Retinal pigment epithelial cell (primary cell): ENCODE data around the gene ASIC5.

Source experiments
- DNase-seq: peaks from one replicate; pipeline ENCODE4 v3.0.0-alpha.2; 2010; ENCODE audit warnings: low read depth
- H3K4me3 ChIP-seq: 2 replicates; pipeline ENCODE4 v1.5.1; 2011; ENCODE audit warnings: mild to moderate bottlenecking, low read length, control low read depth, moderate library complexity
- TF ChIP-seq, protein P1 (sequence below): conservative IDR thresholded peaks from 2 replicates; pipeline ENCODE4 v1.5.1; 2011; ENCODE audit warnings: low read depth, low read length, control low read depth, inconsistent platforms

ASIC5 gene

GRCh38 chr4:155794589-155795236, 71.4 kb downstream of the ASIC5 start:
- TF ChIP-seq, protein P1, sequence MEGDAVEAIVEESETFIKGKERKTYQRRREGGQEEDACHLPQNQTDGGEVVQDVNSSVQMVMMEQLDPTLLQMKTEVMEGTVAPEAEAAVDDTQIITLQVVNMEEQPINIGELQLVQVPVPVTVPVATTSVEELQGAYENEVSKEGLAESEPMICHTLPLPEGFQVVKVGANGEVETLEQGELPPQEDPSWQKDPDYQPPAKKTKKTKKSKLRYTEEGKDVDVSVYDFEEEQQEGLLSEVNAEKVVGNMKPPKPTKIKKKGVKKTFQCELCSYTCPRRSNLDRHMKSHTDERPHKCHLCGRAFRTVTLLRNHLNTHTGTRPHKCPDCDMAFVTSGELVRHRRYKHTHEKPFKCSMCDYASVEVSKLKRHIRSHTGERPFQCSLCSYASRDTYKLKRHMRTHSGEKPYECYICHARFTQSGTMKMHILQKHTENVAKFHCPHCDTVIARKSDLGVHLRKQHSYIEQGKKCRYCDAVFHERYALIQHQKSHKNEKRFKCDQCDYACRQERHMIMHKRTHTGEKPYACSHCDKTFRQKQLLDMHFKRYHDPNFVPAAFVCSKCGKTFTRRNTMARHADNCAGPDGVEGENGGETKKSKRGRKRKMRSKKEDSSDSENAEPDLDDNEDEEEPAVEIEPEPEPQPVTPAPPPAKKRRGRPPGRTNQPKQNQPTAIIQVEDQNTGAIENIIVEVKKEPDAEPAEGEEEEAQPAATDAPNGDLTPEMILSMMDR: no peak
- DNase-seq: no peak
- H3K4me3 ChIP-seq: no peak overlapping the region

DNA sequence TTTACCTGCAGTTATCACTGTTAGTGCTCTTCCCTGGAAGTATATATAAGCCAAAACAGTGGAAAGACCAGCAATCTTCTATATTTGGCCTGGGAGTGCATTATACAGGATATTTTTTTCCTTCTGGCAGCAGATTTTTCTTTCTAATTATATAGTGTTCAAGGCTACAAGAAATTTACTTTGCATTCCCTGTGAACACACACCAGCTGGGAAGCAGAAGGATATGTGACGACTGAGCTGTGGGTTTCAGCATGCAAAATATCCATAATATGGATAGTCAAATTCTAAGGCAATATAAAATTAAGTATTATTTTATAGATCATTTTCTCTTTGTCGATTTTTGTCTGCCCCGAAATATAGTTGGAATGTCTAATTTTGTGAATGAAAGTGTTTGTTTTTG, 76.1 kb downstream of the ASIC5 start:
- TF ChIP-seq, protein P1: no peak
- no peak for DNase-seq

GRCh38 chr4:155789391-155789790, 76.7 kb downstream of the ASIC5 start:
- no peak overlapping the region for H3K4me3 ChIP-seq
- no peak for DNase-seq
- TF ChIP-seq, protein P1: no peak

More for the DNA sequence above, 76.1 kb downstream of the ASIC5 start:
- H3K4me3 ChIP-seq: no peak overlapping the region

- no peak for DNase-seq
- TF ChIP-seq, protein P1: peak; percentile 91
- no peak overlapping the region for H3K4me3 ChIP-seq
These were observed 78.9 kb downstream of the ASIC5 start for GRCh38 chr4:155787113-155787710.

DNA sequence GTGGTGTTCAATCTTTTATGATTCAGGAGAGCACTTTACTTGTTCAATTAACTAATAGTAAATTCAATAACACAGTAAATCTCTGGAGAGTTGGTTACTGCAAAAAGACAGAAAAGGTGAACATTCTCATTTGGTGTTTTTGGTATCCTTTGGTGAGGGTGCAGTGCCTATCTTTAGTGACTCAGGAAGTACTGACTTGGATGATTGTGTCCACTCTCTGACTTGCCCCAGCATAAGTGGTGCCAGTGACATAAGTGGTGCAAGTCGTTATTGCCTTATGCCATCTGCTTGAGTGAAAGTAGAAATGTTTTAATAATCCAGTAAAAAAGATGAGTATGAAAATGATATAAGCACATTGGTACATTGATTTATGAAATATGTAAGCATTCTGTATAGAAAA, 80.2 kb downstream of the ASIC5 start:
- no peak overlapping the region for H3K4me3 ChIP-seq
- DNase-seq: no peak
- TF ChIP-seq, protein P1: no peak

- no peak for DNase-seq
- H3K4me3 ChIP-seq: no peak overlapping the region
- TF ChIP-seq, protein P1: no peak
These were observed 81.4 kb downstream of the ASIC5 start for GRCh38 chr4:155784637-155785036.

DNA sequence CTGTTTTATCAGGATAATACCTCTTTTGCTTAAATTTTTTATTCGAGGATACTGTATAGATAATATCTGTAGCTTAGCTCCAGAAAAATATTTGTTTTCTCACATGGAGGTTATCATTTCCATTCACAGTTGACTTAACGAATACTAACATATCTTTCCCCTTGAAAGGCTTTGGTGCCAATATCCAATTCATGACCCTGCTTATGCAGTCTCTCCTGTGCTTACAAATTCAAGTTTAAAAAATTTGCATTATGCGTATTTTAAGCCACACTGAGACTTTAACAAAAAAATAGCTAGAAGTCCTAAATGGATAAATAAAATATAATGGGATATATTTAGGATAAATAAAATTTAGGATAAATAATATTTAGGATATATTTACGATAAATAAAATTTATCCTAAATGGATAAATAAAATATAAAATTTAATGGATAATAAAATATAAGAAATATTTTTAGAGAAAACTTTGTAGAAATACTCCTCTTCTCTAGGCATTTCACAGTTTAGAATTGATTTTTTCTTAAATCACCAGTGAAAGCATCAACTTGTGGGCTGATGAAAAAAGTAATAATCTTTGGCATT, 84.7 kb downstream of the ASIC5 start:
- DNase-seq: no peak
- no peak overlapping the region for H3K4me3 ChIP-seq
- TF ChIP-seq, protein P1: no peak
